Measurements from ENCODE around the gene KCTD17. TPM values are rescaled to one million over a fixed set of nuclear protein-coding genes. Genes with fewer than 3 reads are reported as not detected.

KCTD17 gene
- total RNA-seq, 1 donor from 2014 or later = 19.2 TPM

GRCh38 chr22:37077802-37078448 lies 26.4 kb downstream of the KCTD17 start:
- Histone ChIP-seq H3K4me3 (no peak overlapping the region), H3K9me3 (no peaks in the 10 kb centered on the region), H3K27me3 (peaks cover 22% of the 10 kb centered on the region), H3K4me1 (peaks cover 11% of the 10 kb centered on the region), H3K27ac (no peak overlapping the region), H3K36me3 (no peaks in the 10 kb centered on the region)
- intact Hi-C loops (cut with DNase I) = loop anchor here (5.0 kb wide), 1 partner anchor 119 kb away; no protein-coding TSS in a partner anchor
- TF ChIP-seq, protein P1, sequence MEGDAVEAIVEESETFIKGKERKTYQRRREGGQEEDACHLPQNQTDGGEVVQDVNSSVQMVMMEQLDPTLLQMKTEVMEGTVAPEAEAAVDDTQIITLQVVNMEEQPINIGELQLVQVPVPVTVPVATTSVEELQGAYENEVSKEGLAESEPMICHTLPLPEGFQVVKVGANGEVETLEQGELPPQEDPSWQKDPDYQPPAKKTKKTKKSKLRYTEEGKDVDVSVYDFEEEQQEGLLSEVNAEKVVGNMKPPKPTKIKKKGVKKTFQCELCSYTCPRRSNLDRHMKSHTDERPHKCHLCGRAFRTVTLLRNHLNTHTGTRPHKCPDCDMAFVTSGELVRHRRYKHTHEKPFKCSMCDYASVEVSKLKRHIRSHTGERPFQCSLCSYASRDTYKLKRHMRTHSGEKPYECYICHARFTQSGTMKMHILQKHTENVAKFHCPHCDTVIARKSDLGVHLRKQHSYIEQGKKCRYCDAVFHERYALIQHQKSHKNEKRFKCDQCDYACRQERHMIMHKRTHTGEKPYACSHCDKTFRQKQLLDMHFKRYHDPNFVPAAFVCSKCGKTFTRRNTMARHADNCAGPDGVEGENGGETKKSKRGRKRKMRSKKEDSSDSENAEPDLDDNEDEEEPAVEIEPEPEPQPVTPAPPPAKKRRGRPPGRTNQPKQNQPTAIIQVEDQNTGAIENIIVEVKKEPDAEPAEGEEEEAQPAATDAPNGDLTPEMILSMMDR (IDR thresholded peaks at IDR 0.05) = peak; percentile 98
- DNase-seq = peak; percentile 86
- peak; percentile 73 for ATAC-seq

- peaks cover 17% of the 10 kb centered on the region for H3K27me3 ChIP-seq
- TF ChIP-seq, protein P1 (IDR thresholded peaks at IDR 0.05) = no peak
- H3K4me3 ChIP-seq = no peak overlapping the region
- intact Hi-C loops (cut with DNase I) = loop anchor here (5.0 kb wide), 1 partner anchor 118 kb away; no protein-coding TSS in a partner anchor
- no peak for ATAC-seq
- no peaks in the 10 kb centered on the region for H3K9me3 ChIP-seq
- H3K36me3 ChIP-seq = no peaks in the 10 kb centered on the region
- DNase-seq = no peak
- peaks cover 11% of the 10 kb centered on the region for H3K4me1 ChIP-seq
- no peak overlapping the region for H3K27ac ChIP-seq
These were observed 27.6 kb downstream of the KCTD17 start for GRCh38 chr22:37079158-37079557.

GRCh38 chr22:37079668-37080171 lies 28.2 kb downstream of the KCTD17 start:
- ATAC-seq (peak; percentile 38), DNase-seq (no peak)
- intact Hi-C loops (cut with DNase I) = loop anchor here (5.0 kb wide), 1 partner anchor 118 kb away; no protein-coding TSS in a partner anchor
- Histone ChIP-seq H3K4me1 (peaks cover 11% of the 10 kb centered on the region), H3K27ac (peak overlapping the region; percentile 17), H3K27me3 (peaks cover 15% of the 10 kb centered on the region), H3K9me3 (no peaks in the 10 kb centered on the region), H3K36me3 (no peaks in the 10 kb centered on the region), H3K4me3 (no peak overlapping the region)
- TF ChIP-seq, protein P1 (IDR thresholded peaks at IDR 0.05) = no peak

GRCh38 chr22:37080438-37080837 lies 28.9 kb downstream of the KCTD17 start:
- DNase-seq = no peak
- intact Hi-C loops (cut with DNase I) = no loop called here
- Histone ChIP-seq H3K27me3 (peaks cover 7% of the 10 kb centered on the region), H3K4me1 (peaks cover 11% of the 10 kb centered on the region), H3K27ac (no peak overlapping the region), H3K4me3 (no peak overlapping the region), H3K36me3 (no peaks in the 10 kb centered on the region), H3K9me3 (no peaks in the 10 kb centered on the region)
- TF ChIP-seq, protein P1 (IDR thresholded peaks at IDR 0.05) = no peak
- ATAC-seq = no peak

DNA sequence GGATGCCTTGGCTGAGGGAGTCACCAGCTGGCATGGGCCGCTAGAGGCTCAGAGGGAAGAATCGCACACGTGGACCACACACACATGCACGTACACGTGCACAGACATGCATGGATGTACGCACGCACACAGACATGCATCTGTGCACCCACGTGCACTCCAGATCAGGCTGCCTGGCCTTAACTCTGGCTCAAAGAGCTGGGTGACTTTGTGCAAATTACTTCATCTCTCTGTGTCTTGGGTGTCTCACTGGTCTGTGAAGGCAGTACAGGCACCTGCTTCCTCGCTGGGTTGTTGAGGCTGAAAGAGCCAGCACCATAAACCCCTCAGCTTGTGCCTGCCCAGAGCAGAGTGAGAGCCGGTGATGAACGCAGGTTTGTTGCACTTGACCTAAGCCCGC lies 29.3 kb downstream of the KCTD17 start:
- DNase-seq (no peak), ATAC-seq (no peak)
- Histone ChIP-seq H3K9me3 (no peaks in the 10 kb centered on the region), H3K36me3 (no peaks in the 10 kb centered on the region), H3K27me3 (peaks cover 7% of the 10 kb centered on the region), H3K27ac (no peak overlapping the region), H3K4me3 (no peak overlapping the region), H3K4me1 (peaks cover 11% of the 10 kb centered on the region)
- intact Hi-C loops (cut with DNase I) = no loop called here
- TF ChIP-seq, protein P1 (IDR thresholded peaks at IDR 0.05) = no peak
